GM23248 (cell line): ENCODE data around the gene HDHD5.

Experiments used
- EZH2 ChIP-seq: fragments of 200-600 bp; sonication (generic); IDR thresholded peaks from 2 replicates; pipeline ENCODE4 v1.6.1; 2018; ENCODE audit warnings: antibody characterized with exemption, mild to moderate bottlenecking; ENCODE audit not compliant: insufficient read depth, poor library complexity, severe bottlenecking
- EZH2phosphoT487 ChIP-seq: fragments of 200-600 bp; sonication (generic); IDR thresholded peaks from 2 replicates; pipeline ENCODE4 v1.6.1; 2018; ENCODE audit warnings: antibody characterized with exemption, moderate library complexity, mild to moderate bottlenecking, low read depth; ENCODE audit not compliant: insufficient read depth

- TF ChIP-seq EZH2 (no peak), EZH2phosphoT487 (no peak)
Measured at GRCh38 chr22:17095538-17095937, 63.5 kb downstream of the HDHD5 start.
